Body of pancreas (tissue), 4 donors: Measurements from ENCODE around the gene KCNAB1.

Experiments used
- POLR2A ChIP-seq, 3 donors: fragments of 450-650 bp; IDR thresholded peaks; one replicate each; pipeline ENCODE4 v1.6.1; 2016; ENCODE audit warnings: antibody characterized with exemption in 3 of 3, mild to moderate bottlenecking in 2 of 3
- TF ChIP-seq, protein P1 (sequence below), 7 experiments: fragments of 450-650 bp in 4 of 7; fragments of 200-600 bp in 3 of 7; sonication (generic) in 3 of 7; IDR thresholded peaks; one replicate each; pipeline ENCODE4 v1.5.1; 2016 to 2019; ENCODE audit warnings: antibody characterized with exemption in 7 of 7

GRCh38 chr3:156264771-156265170, 144.4 kb downstream of the KCNAB1 start:
- TF ChIP-seq, protein P1, sequence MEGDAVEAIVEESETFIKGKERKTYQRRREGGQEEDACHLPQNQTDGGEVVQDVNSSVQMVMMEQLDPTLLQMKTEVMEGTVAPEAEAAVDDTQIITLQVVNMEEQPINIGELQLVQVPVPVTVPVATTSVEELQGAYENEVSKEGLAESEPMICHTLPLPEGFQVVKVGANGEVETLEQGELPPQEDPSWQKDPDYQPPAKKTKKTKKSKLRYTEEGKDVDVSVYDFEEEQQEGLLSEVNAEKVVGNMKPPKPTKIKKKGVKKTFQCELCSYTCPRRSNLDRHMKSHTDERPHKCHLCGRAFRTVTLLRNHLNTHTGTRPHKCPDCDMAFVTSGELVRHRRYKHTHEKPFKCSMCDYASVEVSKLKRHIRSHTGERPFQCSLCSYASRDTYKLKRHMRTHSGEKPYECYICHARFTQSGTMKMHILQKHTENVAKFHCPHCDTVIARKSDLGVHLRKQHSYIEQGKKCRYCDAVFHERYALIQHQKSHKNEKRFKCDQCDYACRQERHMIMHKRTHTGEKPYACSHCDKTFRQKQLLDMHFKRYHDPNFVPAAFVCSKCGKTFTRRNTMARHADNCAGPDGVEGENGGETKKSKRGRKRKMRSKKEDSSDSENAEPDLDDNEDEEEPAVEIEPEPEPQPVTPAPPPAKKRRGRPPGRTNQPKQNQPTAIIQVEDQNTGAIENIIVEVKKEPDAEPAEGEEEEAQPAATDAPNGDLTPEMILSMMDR (IDR thresholded peaks at IDR 0.05) = no peak
- no peak for TF ChIP-seq POLR2A (IDR thresholded peaks at IDR 0.05)
